Measurements from ENCODE around the gene TANGO2. TPM values are rescaled to one million over a fixed set of nuclear protein-coding genes. Genes with fewer than 3 reads are reported as not detected.

The TANGO2 gene
- total RNA-seq, 1 donor from 2014 or later, result 39.4 TPM

- DNase-seq (ENCODE audit: low spot score), result no peak
Measured at GRCh38 chr22:19983741-19984140, 37.2 kb upstream of the TANGO2 start.

- DNase-seq (ENCODE audit: low spot score), result no peak
Measured at GRCh38 chr22:19984201-19984753, 36.6 kb upstream of the TANGO2 start.

DNA sequence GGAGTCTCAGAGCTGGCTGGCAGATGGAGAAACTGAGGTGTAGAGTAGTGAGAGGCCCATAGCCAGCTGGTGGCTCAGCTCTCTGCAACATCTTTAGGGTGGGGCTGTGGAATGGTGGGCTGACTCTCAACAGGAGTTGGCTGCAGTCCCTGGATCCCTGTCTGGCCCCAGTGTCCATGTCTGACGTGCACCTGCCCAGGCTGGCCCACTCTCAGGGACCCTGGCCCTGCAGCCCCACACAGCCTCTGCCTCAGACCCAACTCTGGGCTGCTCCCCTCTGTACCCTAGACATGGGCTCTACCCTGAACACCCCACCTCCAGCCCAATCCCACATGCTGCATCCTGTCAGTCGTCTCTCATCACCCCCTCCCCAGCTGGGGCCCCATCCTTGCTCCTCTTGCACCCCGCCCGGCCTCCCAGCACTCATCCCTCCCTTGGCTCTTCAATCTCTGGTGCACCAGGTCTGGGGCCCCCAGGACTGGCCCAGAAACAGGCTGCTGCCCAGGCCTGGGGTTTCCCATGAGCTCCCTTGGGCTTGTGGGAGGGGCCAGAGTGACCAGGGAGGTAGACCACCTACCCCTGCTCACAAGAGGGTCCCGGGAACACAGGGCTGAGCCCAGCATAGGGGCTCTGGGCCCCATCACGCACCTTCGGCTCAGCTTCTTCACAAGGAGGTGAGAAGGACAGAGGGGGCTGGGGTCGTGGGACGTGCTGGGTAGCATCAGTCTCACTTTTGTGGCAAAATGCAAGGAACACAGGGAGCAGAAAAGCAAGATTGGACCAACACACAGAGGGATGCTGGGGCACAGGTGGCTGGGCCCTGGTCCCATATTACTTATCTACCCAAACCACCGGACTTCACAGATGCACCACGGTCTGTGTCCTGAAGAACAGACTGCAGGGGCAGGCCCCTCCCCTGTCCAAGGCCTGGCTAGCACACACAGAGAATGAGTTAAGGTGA lies 35.8 kb upstream of the TANGO2 start:
- no peak for DNase-seq (ENCODE audit: low spot score)

DNA sequence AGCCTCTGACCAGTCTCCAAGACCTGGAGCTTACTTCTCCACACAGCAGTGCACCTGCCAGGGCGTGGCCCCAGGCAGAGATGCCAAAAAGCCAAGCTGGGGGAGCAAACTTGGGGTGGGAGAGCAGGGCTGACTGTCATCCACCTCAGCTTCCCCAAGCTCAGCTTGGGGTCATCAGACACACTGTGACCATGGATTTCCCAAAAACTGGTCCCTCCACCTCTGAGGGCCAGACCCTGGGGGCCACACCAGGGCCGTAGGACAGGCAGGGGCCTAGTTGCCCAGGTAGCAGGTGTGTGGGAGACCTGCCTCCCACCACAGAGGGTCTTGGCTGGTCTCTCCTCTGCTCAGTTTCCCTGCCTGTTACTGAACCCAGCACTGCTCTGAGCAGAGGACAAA lies 34.9 kb upstream of the TANGO2 start:
- DNase-seq (ENCODE audit: low spot score), result no peak

DNA sequence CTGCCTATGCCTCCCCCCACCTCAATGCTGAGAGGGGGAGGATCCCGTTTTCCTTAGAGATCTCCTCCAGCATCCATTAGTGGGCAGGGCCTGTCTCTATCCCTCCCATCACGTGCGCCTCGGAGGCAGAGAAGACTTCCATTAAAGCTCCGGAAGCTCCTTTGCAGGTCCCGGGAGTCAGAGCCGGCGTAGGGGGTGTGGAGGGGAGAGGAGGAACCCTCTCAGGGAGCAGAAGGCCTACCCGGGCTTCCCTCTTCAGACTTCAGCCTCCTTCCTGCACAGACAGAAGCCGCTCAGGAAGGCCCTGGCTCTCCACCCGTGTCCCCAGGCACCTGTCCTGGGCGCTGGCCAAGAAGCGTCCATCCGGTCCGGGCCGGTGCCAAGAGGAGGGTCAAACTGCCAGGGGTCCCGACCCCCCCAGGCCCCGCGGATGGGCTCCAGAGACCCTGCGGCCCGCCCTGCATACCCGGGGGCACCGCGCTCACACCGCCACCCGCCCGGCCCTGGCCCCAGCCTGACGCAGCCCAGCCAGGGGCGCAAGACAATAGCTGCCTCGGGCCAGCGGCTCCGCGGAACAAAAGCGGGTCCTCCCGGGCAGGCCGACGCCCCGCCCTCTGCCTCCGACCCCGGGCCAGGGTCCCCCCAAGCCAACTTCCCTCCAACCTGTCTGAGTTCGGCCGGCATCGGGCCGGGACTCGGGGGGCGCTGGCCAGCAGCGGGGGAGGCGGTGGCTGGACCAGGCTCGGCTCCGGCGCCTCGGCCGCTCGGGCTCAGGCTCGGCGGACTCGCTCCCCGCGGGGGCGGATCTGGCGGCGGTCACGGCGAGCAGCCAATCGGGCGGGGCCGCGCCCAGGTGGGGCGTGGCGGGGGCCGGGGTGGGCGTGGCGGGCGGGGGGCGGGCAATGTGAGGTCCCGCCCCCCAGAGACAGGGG lies 34.2 kb upstream of the TANGO2 start:
- DNase-seq (ENCODE audit: low spot score), result peak; percentile 73

GRCh38 chr22:19987394-19988306 lies 33.3 kb upstream of the TANGO2 start:
- DNase-seq (ENCODE audit: low spot score), result no peak

DNA sequence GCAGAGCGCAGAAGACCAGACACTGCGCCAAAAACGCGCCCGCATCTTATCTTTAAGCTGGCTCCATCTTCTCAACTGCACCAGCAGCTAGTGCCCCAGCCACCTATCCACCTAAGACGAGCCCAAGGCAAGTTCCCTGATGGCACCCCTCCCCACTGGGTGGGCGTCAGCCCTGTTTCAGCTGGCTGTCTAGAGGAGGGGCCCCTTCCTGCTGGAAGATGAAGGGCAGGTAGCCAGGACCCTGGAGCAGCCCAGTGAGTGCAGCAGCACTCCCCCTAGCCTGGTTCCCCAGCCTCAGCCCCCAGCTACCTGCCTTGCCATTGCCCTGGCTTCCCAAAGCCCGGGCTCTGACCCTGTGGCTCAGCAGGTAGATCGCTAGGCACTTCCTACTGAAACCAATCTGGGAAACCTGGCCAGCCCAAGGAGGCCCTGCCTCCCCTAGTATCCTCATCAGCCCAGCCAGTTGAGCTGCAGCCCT lies 32.5 kb upstream of the TANGO2 start:
- no peak for DNase-seq (ENCODE audit: low spot score)

DNA sequence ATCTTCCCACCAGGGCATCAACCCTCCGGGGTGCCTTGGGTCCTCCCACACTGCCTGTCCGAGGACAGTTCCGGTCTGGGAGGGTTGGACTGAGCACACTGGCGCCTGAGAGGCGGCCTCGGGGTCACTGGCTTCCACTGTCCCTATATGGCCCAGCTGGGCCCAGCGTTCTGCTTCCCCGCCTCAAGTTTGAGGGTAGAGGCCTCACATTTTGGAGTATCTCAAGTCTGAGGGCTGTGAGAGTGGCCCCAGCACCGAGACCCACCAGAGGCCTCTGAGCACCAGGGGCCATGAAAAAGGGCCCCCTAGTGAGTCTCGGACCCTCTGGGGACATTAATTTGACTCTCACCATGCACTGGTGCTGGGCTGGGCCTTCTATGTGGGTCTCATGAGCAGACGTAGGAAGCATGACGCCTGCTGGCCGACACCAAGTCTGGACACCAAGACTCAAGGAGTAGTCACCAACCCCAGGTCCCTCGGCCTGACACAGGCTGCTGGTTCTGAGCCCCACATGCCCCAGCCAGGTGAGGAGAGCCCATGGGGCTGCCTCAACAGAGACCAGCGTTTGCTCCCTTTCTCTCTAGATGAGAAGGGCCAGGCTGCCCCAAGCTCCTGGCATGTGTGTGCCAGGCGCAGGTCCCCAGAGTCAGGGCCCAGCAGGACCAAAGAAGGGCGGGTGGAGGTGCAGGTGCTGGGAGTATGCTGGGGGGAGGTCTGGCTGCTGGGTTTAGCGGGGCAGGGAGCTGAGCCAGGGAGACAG lies 31.8 kb upstream of the TANGO2 start:
- no peak for DNase-seq (ENCODE audit: low spot score)

DNA sequence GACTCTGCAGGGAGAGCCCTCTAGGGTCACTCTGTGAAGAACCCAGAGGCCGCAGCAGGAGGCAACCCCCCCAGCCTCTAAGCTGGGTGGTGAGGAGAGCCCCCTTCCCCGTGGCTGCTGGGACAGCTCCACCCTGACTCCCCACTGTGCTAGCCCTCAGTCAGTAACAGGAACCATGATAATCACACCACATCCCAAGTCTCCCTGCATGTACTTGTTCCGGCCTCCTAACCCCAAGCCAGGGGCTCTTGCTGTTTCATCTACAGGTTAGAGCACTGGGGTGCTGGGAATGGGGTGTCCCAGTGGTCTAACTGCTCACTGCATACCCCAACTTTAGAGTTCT lies 31.2 kb upstream of the TANGO2 start:
- DNase-seq (ENCODE audit: low spot score), result no peak

DNA sequence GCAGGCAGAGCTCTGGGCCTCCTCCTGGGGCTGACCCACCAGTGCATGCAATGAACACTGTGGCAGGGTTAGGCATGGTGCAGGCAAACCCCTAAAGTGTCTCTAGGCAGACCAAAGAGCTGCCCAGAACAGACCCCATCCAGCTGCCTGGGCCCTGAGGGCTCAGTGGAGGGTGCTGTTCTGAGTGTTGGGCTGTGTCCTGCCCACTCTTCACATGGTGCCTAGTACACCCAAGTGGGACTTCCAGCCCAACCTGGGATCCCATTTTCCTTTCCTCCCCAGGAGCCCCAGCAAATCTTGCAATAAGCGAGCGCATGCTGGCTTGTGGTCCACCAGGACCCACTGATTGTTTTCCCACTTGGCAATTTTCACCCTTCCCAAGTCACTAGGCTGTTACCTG lies 30.7 kb upstream of the TANGO2 start:
- DNase-seq (ENCODE audit: low spot score), result no peak

DNA sequence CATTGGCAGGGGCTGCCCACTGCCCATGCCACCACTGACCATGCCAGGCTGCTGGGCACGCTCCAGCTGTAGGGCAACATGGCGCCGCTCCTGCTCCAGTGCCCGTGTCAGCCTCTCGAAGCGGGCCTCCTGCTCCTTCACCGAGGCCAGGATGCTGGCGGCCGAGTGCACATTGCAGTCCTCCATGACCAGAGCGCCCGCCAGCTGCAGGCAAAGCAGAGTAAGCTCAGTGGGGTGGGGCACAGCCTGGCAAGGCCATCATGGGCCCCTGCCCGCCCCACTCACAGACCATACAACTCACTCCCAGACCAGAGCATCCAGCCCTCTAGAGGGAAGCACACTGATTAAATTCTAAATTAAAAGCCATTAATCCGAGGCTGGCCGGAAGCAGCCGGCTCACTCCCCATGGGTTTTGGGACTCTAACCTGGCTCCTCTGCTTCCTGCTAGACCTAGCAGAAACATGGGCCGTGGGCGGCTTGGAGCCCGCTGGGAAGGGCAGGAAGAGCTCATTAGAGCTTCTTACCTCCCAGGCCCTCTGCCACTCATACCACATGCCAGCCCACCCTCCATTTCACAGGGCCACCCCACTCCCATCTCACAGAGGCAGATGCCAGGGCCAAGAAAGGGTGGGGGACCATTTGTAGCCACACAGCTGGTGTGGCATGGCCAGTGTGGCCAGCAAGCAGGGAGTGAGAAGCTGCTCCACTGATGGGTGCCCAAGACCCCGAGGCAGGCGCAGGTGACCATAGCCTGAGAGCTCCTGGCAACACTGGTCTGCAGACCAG lies 30.1 kb upstream of the TANGO2 start:
- DNase-seq (ENCODE audit: low spot score), result no peak

GRCh38 chr22:19991395-19991644 lies 29.6 kb upstream of the TANGO2 start:
- no peak for DNase-seq (ENCODE audit: low spot score)

DNA sequence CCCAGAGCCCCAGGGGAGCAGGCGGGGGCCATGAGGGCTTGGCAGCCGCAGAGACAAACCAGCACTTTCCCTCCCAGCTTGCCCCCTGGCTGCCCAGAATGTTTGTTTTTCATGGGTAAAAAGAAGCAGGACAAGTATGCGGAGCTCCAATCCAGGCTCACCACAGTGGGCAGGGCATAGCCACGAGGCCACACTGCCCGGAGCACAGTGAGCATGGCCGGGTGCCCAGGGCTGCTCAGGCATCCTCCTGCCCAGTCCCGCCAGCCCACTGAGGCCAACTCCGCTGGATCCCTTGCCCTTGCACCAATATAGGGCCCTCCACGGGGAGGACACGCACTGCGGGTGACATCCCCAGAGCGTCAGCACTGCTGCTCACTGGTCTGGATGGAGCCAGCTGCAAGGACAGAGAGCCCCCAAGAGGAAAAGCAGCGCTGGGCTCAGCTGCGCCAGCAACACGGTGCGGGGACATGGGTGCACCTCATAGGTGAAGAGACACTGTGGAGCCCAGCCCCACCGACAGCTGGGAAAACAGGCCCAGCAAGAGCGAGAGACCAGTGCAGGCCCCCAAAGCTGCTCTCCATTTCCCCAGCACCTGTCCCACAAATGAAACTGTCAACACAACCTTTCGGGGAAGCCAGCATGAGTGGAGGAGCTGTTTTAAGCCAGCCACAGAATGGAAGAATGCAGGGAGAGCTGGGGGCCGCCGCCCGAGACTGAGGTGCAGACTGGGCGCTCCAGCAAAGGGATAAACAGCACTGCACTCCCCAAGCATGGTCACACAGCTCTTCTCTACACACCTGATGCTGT lies 29.1 kb upstream of the TANGO2 start:
- peak; percentile 45 for DNase-seq (ENCODE audit: low spot score)

DNA sequence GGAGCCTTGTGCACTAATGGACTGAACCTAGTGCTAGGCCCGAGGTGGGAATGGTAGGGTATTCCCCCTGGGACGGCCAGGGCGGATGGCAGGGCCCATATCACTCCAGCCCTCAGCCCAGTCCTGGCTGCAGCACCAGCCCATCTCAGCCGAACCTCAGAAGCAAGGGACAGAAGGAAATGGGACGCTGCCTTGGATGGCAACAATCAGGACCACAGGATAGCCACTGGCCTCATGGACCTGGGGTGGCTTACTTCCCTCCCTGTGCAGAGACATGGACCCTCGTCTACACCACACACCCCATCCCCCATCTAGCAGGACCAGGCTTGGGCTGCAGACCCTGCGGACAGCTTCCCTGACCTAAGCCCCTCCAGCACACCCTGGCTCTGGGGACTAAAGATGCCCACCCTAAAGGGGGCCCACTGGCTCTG lies 28.4 kb upstream of the TANGO2 start:
- no peak for DNase-seq (ENCODE audit: low spot score)

DNA sequence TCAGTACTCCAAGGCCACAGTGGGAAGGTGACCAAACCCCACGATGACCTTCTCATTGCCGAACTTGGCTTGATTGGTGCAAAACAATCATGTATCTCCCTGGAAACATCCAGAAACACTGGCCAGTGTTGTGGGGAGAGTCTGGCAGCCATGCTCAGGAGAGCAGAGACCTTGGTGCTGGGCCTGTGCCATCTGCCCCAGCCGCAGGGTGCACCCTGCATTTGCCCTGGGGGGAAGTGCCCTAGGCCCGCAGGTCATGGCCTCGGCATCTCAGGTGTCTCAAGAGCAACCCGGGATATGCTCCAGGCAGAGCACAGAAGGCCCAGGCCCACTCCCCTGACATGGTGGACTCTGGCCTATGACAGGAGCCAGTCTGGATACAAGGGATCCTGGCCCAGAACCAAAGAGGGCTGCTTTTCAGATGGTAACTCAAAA lies 28.0 kb upstream of the TANGO2 start:
- DNase-seq (ENCODE audit: low spot score), result no peak

- no peak for DNase-seq (ENCODE audit: low spot score)
Measured at GRCh38 chr22:19993926-19994325, 27.0 kb upstream of the TANGO2 start.

DNA sequence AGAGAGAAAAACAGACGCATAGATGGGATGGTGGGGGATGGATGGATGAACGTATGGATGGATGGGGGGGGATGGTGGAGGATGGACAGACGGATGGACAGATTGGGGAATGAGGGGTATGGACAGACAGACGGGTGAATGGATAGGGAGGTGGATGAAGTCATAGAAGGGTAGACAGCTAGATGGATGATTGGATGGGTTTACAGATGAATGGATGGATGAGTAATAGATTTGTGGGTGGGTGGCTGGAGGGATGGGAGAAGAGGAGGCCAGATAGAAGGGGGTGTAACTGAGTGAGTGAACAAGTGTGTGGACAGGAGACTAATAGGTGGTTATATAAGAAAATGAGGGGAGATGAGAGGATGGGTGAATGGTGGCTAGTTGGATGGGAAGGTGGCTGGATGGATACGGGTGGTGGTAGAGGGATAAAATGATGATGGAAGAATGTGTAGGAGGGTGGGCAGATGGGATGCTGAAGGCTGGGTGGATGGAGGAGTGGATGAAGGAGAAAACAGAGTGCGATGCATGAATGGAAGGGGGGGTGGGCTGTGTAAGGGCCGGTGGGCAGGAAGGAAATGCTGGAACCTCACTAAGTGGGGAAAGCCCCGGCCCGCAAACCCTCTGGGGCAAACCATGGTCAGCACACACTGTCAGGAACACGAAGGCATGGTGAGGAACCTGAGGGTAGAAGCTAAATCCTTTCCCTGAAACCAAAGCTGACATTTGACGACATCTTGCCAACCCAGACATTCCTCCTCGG lies 25.9 kb upstream of the TANGO2 start:
- no peak for DNase-seq (ENCODE audit: low spot score)

Measured in mucosa of gallbladder (tissue), 1 donor.